NCI-H2171 (cell line): ENCODE data around the gene PIGZ.

Experiments used
- DNase-seq: peaks from one replicate; lab custom pipeline; 2025; lab: John Stamatoyannopoulos, UW

The PIGZ gene

DNA sequence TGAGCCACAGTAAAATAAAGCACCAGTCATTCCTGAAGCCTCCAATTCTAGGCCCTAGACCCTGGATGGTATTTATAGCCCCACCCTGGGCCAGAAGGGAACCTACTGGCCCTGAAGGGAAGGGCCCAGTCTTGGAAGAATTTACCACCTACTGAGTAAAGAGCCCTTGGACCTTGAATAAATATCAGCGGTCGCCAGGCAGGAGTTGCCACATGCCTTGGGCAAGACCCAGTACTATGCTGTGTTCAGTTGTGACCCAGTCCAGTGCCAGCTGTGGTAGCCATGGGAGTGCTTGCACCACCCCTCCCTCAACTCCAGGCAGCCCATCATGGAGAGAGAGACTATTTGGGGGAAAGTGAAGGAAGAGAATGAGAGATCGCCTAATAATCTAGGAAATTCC, 53.3 kb downstream of the PIGZ start:
- no peak for DNase-seq

DNA sequence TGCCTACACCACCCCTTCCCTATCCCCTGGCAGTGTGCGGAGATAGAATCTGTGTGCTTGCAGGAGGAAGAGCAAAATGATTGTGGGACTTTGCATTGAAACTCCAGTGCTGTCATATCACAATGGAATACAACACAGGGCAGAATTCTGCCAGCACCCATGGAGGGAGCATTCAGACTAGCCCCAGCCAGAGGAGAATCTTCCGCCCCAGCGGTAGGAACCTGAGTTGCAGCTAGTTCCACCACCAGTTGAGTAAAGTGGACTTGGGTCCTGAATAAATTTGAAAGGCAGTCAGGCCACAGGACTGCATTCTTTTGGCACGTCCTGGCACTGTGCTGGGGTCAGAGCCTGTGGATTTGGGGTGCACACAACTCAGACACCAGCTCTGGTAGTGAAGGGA, 53.8 kb downstream of the PIGZ start:
- no peak for DNase-seq

DNA sequence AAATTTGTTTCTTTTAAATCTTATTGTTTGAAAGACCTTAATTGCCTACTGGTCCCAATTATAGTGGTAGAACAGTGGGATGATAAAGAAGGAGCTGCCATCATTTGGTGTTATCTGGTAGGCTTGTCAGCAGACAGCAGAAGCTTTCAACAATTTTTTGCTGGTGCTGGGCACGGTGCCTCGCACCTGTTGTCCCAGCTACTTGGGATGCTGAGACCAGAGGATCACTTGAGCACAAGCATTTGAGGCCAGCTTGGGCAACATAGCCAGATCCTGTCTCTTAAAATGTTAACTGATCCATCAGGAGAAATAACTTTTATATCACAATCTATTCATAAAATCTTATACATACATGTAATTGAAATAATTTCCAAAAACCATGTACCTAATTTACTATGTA, 64.9 kb downstream of the PIGZ start:
- no peak for DNase-seq

DNA sequence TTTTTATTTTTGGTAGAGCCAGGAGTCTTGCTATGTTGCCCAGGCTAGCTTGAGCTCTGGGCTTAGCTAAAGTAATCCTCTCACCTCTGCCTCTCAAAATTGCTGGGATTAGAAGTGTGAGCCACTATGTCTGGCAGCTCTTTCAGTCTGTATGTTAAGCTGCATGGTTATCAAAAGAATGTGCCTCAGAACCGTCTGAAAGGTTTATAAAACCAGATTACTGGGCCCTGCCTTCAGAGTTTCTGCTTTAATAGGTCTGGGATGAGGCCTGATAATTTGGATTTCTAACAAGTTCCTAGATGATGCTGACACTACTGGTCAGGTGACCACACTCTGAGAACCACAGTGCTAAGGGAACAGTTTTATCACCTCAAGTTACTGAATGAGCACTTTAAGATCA, 66.3 kb downstream of the PIGZ start:
- DNase-seq = no peak

DNA sequence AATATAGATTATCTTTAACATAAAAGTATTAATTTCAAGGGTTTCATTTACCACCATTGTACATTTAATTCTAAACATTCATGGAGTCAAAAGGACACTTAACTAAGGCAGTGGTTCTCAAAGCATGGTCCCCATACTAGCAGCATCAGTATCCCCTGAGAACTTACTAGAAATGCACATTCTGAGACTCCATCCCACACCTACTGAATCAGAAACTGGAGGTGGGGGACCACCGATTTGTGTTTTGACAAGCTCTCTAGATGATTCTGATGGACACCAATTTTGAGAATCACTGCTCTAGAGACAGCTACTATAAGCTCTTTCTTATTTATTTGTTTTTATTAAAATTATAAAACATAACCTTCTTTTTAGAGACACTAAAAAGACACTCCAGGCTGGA, 66.9 kb downstream of the PIGZ start:
- no peak for DNase-seq
